ENCODE data around the gene IGF1R. TPM values are rescaled to one million over a fixed set of nuclear protein-coding genes. Genes with fewer than 3 reads are reported as not detected.

IGF1R gene
- total RNA-seq: 58.7 and 61.0 TPM in 2 replicates

GRCh38 chr15:98647774-98648653, at the start of gene IGF1R:
Gene IGF1R (plus strand): TSS chr15:98648539. CDS start chr15:98649582, 1,043 bp downstream.

Measured in mesangial cell (primary cell).